ENCODE measurements around the gene EXTL1.

GRCh38 chr1:26035203-26035958, 13.8 kb downstream of the EXTL1 start:
- 0 out of 2 replicates have a peak, but pooled peaks have one; percentile 8 for TF ChIP-seq CTCF (IDR thresholded peaks at IDR 0.05; ENCODE audit: low read length)
- TF ChIP-seq EZH2 (IDR thresholded peaks at IDR 0.05; ENCODE audit: borderline replicate concordance, low read length): no peak
